GM10248 (cell line): Measurements from ENCODE around the gene FAM20C.

Source experiments
- CTCF ChIA-PET: fragments of 300-600 bp; sonication (Branson Sonifier 250); formaldehyde crosslinking; extraction: SDS; loops from one replicate; lab custom pipeline; 2021; ENCODE audit warnings: antibody characterized with exemption; lab: Yijun Ruan, JAX
- POLR2A ChIA-PET: fragments of 350-650 bp; sonication (Branson Sonifier 250); formaldehyde crosslinking; extraction: SDS; loops from one replicate; lab custom pipeline; 2020; ENCODE audit warnings: antibody characterized with exemption; lab: Yijun Ruan, JAX
- DNase-seq: peaks from one replicate; pipeline ENCODE4 v3.0.0; 2012; ENCODE audit errors: extremely low spot score
- TF ChIP-seq, protein P1 (sequence below): IDR thresholded peaks from 2 replicates; pipeline ENCODE4 v1.5.1; 2012; ENCODE audit warnings: mild to moderate bottlenecking, low read depth; ENCODE audit errors: extremely low read depth, missing control alignments, control extremely low read depth

The FAM20C gene

DNA sequence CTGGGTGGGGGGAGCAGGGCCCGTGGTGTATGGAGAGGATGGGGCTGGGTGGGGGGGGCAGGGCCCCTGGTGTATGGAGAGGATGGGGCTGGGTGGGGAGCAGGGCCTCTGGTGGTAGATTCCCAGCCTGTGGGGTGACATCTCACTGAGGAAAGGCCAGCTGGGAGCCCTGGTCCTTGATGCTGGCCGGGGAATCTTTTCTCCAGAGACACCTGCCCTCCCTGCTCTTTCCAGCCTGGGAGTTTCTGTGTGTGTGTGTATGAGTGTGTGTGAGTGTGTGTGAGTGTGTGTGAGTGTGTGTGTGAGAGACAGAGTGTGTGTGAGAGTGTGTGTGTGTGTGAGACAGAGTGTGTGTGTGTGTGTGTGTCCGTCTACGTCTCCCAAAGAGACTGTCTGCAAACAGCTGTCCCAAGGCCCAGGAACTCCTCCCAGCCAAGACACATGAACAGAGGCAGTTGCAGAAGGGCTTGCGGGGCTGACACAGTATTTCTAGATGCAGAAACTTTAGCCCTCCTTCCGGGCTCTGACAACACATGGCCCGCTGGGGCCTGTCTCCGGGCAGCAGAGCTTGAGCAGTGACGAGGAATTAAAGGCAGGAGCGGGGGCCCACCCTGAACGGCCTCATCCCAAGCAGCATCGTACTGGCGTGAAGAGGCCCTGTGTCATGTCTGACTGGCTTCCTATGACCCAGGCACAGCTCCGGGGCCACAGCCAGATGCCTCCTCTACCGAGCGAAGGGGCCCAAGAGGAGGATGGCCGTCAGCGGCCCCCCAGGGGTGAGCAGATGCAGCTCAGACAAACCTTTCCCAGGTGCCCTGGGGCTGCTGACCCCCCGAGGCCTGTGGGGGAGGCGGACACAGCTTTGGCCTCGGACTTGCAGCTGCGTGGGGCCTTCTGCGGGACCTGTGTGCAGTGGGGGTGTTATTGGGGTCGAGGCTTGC lies 24.3 kb downstream of the FAM20C start:
- POLR2A ChIA-PET = no interaction called here
- TF ChIP-seq, protein P1, sequence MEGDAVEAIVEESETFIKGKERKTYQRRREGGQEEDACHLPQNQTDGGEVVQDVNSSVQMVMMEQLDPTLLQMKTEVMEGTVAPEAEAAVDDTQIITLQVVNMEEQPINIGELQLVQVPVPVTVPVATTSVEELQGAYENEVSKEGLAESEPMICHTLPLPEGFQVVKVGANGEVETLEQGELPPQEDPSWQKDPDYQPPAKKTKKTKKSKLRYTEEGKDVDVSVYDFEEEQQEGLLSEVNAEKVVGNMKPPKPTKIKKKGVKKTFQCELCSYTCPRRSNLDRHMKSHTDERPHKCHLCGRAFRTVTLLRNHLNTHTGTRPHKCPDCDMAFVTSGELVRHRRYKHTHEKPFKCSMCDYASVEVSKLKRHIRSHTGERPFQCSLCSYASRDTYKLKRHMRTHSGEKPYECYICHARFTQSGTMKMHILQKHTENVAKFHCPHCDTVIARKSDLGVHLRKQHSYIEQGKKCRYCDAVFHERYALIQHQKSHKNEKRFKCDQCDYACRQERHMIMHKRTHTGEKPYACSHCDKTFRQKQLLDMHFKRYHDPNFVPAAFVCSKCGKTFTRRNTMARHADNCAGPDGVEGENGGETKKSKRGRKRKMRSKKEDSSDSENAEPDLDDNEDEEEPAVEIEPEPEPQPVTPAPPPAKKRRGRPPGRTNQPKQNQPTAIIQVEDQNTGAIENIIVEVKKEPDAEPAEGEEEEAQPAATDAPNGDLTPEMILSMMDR = no peak
- CTCF ChIA-PET = no interaction called here
- no peak for DNase-seq

DNA sequence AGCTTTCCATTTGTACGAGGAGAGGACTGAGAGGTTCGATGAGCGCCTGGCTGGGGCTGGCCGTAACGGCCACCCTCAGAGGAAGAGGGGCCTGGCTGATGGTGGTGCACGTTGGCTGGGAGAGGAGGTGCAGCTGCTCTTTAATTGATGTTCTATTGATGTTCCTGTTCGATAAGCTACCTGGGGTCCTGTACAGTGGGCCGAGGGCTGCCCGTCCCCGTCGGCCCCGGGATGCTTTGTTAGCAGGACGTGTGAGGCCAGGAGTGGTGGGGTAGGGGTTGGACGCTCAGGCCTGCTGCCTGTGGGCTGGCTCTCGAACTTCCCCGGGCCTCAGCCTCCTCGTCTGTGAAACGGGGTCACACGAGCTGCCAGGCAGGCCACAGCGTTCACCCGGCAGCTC lies 25.4 kb downstream of the FAM20C start:
- TF ChIP-seq, protein P1 = no peak
- ChIA-PET CTCF (no interaction called here), POLR2A (no interaction called here)
- no peak for DNase-seq

- TF ChIP-seq, protein P1 = no peak
- ChIA-PET CTCF (no interaction called here), POLR2A (no interaction called here)
- no peak for DNase-seq
Measured at GRCh38 chr7:218316-218715, 25.9 kb downstream of the FAM20C start.

GRCh38 chr7:218896-219580 lies 26.7 kb downstream of the FAM20C start:
- TF ChIP-seq, protein P1 = no peak
- POLR2A ChIA-PET = no interaction called here
- DNase-seq = no peak
- CTCF ChIA-PET = no interaction called here

DNA sequence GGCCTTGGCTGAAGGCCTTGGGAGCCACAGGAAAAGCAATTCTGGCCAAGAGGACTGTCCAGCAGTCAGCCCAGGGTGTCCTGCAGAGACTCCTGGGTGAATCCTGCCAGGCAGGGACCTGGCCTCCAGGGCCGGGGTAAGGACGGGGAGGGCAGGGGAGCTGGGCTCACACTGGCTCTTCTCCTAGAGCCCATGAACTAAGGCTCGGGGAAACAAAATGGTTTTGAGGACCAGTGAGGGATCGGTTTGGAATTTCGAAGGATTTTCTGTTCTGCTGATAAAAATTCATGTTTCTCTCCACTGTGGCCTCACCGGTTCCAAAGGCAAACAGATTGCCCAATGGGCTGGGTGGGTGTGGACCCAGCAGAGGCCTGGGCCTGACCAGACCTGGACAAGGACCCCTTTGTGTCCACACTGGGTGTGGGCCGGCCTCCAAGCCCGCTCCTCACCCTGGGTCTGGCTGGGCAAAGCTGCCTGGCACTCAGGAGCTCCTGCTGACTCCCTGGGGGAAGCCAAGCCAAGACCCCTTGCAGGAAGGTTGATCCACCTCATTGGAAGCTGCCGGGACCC lies 27.3 kb downstream of the FAM20C start:
- CTCF ChIA-PET = no interaction called here

More for the DNA sequence above, 27.3 kb downstream of the FAM20C start:
- TF ChIP-seq, protein P1 = no peak
- POLR2A ChIA-PET = no interaction called here
- no peak for DNase-seq
